HepG2 (cell line): ENCODE data around the gene CFD. TPM values are rescaled to one million over a fixed set of nuclear protein-coding genes. Genes with fewer than 3 reads are reported as not detected.

Experiments
- ATAC-seq: fragments of 200-7000 bp; cut with Tn5 transposase; 3 replicates; pipeline ENCODE4 v1.9.1; 2020; ENCODE audit warnings: mild to moderate bottlenecking, moderate library complexity
- BruUV-seq: library from RNA; stranded (reverse); fragments of 400-500 nt; replicated peaks from 2 replicates; lab custom pipeline; 2021; lab: Mats Ljungman, UMichigan
- CTCF ChIA-PET: fragments of 300-600 bp; formaldehyde crosslinking; extraction: SDS; loops from one replicate; lab custom pipeline; 2021; ENCODE audit warnings: low total read pairs, inconsistent platforms, low intra/inter-chr PET ratio; lab: Yijun Ruan, JAX
- POLR2A ChIA-PET: fragments of 350-600 bp; sonication (Branson Sonifier 250); formaldehyde crosslinking; loops from one replicate; lab custom pipeline; 2020; ENCODE audit warnings: antibody characterized with exemption, inconsistent platforms; lab: Yijun Ruan, JAX
- DNase-seq: peaks from one replicate; pipeline ENCODE4 v3.0.0-alpha.2; 2015; ENCODE audit warnings: low spot score
- FAIRE-seq: peaks from 3 replicates; lab custom pipeline; 2011; peaks lifted over from hg19 to GRCh38; lab: Jason Lieb, UNC
- H2AFZ ChIP-seq: one replicate; pipeline ENCODE4 v1.6.1; 2011; ENCODE audit warnings: low read length, inconsistent platforms
- H3K27ac ChIP-seq: fragments of 300-600 bp; 3 replicates; pipeline ENCODE4 v1.8.0; 2011; ENCODE audit warnings: mixed run types, mild to moderate bottlenecking, mixed read lengths, low read length, inconsistent platforms; ENCODE audit not compliant: insufficient read depth; ENCODE audit errors: extremely low read length
- H3K27me3 ChIP-seq, 2 experiments: fragments of 200-600 bp in 1 of 2; 2 replicates in 1 of 2; 3 replicates in 1 of 2; pipeline versions ENCODE4 v1.6.0 to v1.8.0; 2011; ENCODE audit warnings: low read length in 2 of 2, mild to moderate bottlenecking in 2 of 2, moderate library complexity in 2 of 2, inconsistent platforms in 1 of 2; ENCODE audit not compliant: insufficient read depth in 2 of 2, control insufficient read depth in 1 of 2
- H3K36me3 ChIP-seq, 2 experiments: fragments of 200-600 bp in 1 of 2; replicated peaks in 1 of 2; 2 replicates in 1 of 2; 3 replicates in 1 of 2; pipeline versions ENCODE4 v1.5.1 to v1.8.0; 2011; ENCODE audit warnings: low read length in 2 of 2, inconsistent platforms in 1 of 2; ENCODE audit not compliant: insufficient read depth in 2 of 2, control insufficient read depth in 1 of 2
- H3K4me1 ChIP-seq: 2 replicates; pipeline ENCODE4 v1.5.1; 2012; ENCODE audit warnings: low read length, inconsistent platforms; ENCODE audit not compliant: insufficient read depth
- H3K4me2 ChIP-seq: 2 replicates; pipeline ENCODE4 v1.6.0; 2011; ENCODE audit warnings: low read depth, low read length, inconsistent platforms
- H3K4me3 ChIP-seq, 3 experiments: fragments of 200-600 bp in 1 of 3; sonication (generic), shearing (Covaris generic) in 1 of 3; replicated peaks in 1 of 3; 2 replicates each; pipeline ENCODE4 v1.5.1; 2011 to 2016; ENCODE audit warnings: low read length in 3 of 3, inconsistent platforms in 2 of 3, low read depth in 2 of 3, mild to moderate bottlenecking in 2 of 3, control low read depth in 1 of 3, mixed read lengths in 1 of 3; ENCODE audit not compliant: insufficient read depth in 1 of 3
- H3K79me2 ChIP-seq: one replicate; pipeline ENCODE4 v1.6.1; 2011; ENCODE audit warnings: low read length, inconsistent platforms; ENCODE audit not compliant: insufficient read depth
- H3K9ac ChIP-seq: 2 replicates; pipeline ENCODE4 v1.6.0; 2011; ENCODE audit warnings: mild to moderate bottlenecking, low read depth, low read length, inconsistent platforms; ENCODE audit not compliant: insufficient read depth
- H3K9me3 ChIP-seq: 2 replicates; pipeline ENCODE4 v1.5.1; 2012; ENCODE audit warnings: mild to moderate bottlenecking, low read length
- H4K20me1 ChIP-seq: 2 replicates; pipeline ENCODE4 v1.6.0; 2011; ENCODE audit warnings: inconsistent platforms, mild to moderate bottlenecking, low read length, moderate library complexity; ENCODE audit not compliant: insufficient read depth
- CBX2 ChIP-seq, 2 experiments: fragments of 200-600 bp in 1 of 2; sonication (generic); formaldehyde crosslinking in 1 of 2; IDR thresholded peaks; 2 replicates each; pipeline versions ENCODE4 v1.7.0 to v1.8.1; 2018 to 2022; ENCODE audit warnings: low read depth in 2 of 2, low read length in 1 of 2, mild to moderate bottlenecking in 1 of 2, missing genetic modification reagents in 1 of 2
- DMTF1 ChIP-seq: sonication (generic); formaldehyde crosslinking; IDR thresholded peaks from 2 replicates; pipeline ENCODE4 v1.4.0; 2020; ENCODE audit warnings: mild to moderate bottlenecking, missing genetic modification reagents
- HNRNPL ChIP-seq: fragments of 200-400 bp; formaldehyde crosslinking; IDR thresholded peaks from 2 replicates; pipeline ENCODE4 v1.6.1; 2017; ENCODE audit warnings: mild to moderate bottlenecking, low read depth, low read length
- ZBTB20 ChIP-seq: sonication (generic); formaldehyde crosslinking; IDR thresholded peaks from 2 replicates; pipeline ENCODE4 v1.8.1; 2023; ENCODE audit warnings: missing genetic modification reagents, low read depth, mild to moderate bottlenecking, borderline replicate concordance
- ZBTB4 ChIP-seq: sonication (generic); formaldehyde crosslinking; IDR thresholded peaks from 2 replicates; pipeline ENCODE4 v1.4.0; 2020; ENCODE audit warnings: missing genetic modification reagents, mild to moderate bottlenecking, borderline replicate concordance
- ZNF557 ChIP-seq: sonication (generic); formaldehyde crosslinking; IDR thresholded peaks from 2 replicates; pipeline ENCODE4 v1.4.0; 2020; ENCODE audit warnings: missing genetic modification reagents
- WGBS: methylation state at CpG from one replicate; pipeline ENCODE4 v1.1.6; 2017; ENCODE audit warnings: low lambda C conversion rate; 5-methylcytosine and 5-hydroxymethylcytosine counted together
- in situ Hi-C: cut with HindIII; loops from 2 replicates; pipeline ENCODE4 v1.10.0; 2017; ENCODE audit warnings: low pct_unique_long_range_greater_than_20kb; ENCODE audit not compliant: extremely low pct_ligation_motif_present
- intact Hi-C: fragments of 100-400 bp; cut with micrococcal nuclease; formaldehyde crosslinking; loops from one replicate; pipeline ENCODE4 v1.10.0; 2022; ENCODE audit not compliant: unreplicated experiment
- polyA plus RNA-seq, 8 experiments: library from polyadenylated mRNA; depleted of rRNA in 3 of 8; stranded (reverse) in 7 of 8; unstranded in 1 of 8; fragments of >200 nt; fragmentation: Illumina TruSeq in 4 of 8; extraction: Trizol in 4 of 8; gene quantifications; 2 replicates each; pipeline versions ENCODE4 v1.2.1 to v1.2.3, GENCODE V29; 2011 to 2016; ENCODE audit warnings: low read depth in 4 of 8, missing spikeins in 1 of 8, mixed read lengths in 1 of 8; ENCODE audit not compliant: insufficient read depth in 1 of 8
- total RNA-seq, 5 experiments: library from RNA; depleted of rRNA; stranded (reverse); fragments of >200 nt; fragmentation: Illumina TruSeq; extraction: Trizol; gene quantifications; 2 replicates each; pipeline ENCODE4 v1.2.3, GENCODE V29; 2016; ENCODE audit warnings: low read depth in 1 of 5

The CFD gene
- total and polyA plus RNA-seq, 2 of the 13 experiments (the other 11 are each of a cell fraction or from before 2014, with no cell fraction given): 2.3 to 4.6 TPM

GRCh38 chr19:861141-861755 lies 1.8 kb downstream of the CFD start:
- Histone ChIP-seq H4K20me1 (no peaks in the 10 kb centered on the region), H3K4me1 (peaks cover 19% of the 10 kb centered on the region), H3K27me3 (no peaks in the 10 kb centered on the region), H3K4me2 (no peak overlapping the region), H3K79me2 (no peaks in the 10 kb centered on the region), H3K9ac (no peak overlapping the region), H3K27ac (no peak overlapping the region), H2AFZ (no peak overlapping the region), H3K36me3 (no peaks in the 10 kb centered on the region), H3K4me3 (no peak overlapping the region), H3K9me3 (no peaks in the 10 kb centered on the region)
- FAIRE-seq: no peak
- no peak for ATAC-seq
- BruUV-seq: no TSS peak
- ChIA-PET POLR2A (interaction anchor here (0.6 to 1.0 kb wide), 2 partner anchors 15 to 377 kb away, joined by 3 to 4 read pairs; no protein-coding TSS in a partner anchor), CTCF (no interaction called here)
- no peak for DNase-seq
- WGBS: 87% methylated on average over 35 of the region's 35 CpGs
- in situ Hi-C loops: loop anchor here (5.0 to 10.0 kb wide), 2 partner anchors 56 to 124 kb away; partner anchors contain the start of genes KISS1R and WDR18
- intact Hi-C loops: no loop called here
- TF ChIP-seq CBX2 (IDR thresholded peaks at IDR 0.05; ENCODE audit: low read depth, low read length) (no peak), CBX2 (CRISPR knock-in tag; IDR thresholded peaks at IDR 0.05; ENCODE audit: low read depth) (no peak), HNRNPL (0 out of 2 replicates have a peak, but pooled peaks have one; percentile 48)

- DNase-seq (peak; percentile 41), ATAC-seq (peak; percentile 36), FAIRE-seq (no peak)
- ChIA-PET CTCF (no interaction called here), POLR2A (interaction anchor here (0.6 to 1.0 kb wide), 2 partner anchors 14 to 376 kb away, joined by 3 to 4 read pairs; no protein-coding TSS in a partner anchor)
- no peak overlapping the region for H3K4me2 ChIP-seq
- H3K27ac ChIP-seq: no peak overlapping the region
- no peak overlapping the region for H3K4me3 ChIP-seq
- peaks cover 19% of the 10 kb centered on the region for H3K4me1 ChIP-seq
- H3K27me3 ChIP-seq: no peaks in the 10 kb centered on the region
- H3K9ac ChIP-seq: no peak overlapping the region
- H4K20me1 ChIP-seq: no peaks in the 10 kb centered on the region
- no peak overlapping the region for H2AFZ ChIP-seq
- H3K79me2 ChIP-seq: no peaks in the 10 kb centered on the region
- intact Hi-C loops (loop anchor here (2.0 kb wide), 1 partner anchor 55 kb away; the partner anchor contains the start of gene KISS1R), in situ Hi-C loops (loop anchor here (5.0 to 10.0 kb wide), 2 partner anchors 55 to 123 kb away; partner anchors contain the start of genes KISS1R and WDR18)
- BruUV-seq: no TSS peak
- no peaks in the 10 kb centered on the region for H3K36me3 ChIP-seq
- no peaks in the 10 kb centered on the region for H3K9me3 ChIP-seq
- 51% methylated on average over 39 of the region's 60 CpGs for WGBS
- TF ChIP-seq DMTF1 (CRISPR knock-in tag) (no peak), ZNF557 (CRISPR knock-in tag) (no peak), ZBTB20 (no peak), ZBTB4 (CRISPR knock-in tag) (no peak)
Observed at GRCh38 chr19:861756-862580, 2.5 kb downstream of the CFD start.
